OCI-LY7 (cell line): ENCODE measurements around the gene LIPF. TPM values are rescaled to one million over a fixed set of nuclear protein-coding genes. Genes with fewer than 3 reads are reported as not detected.
A peak's percentile ranks its signal among the peaks of the same experiment; 100 is the strongest.

Experiments used
- BruUV-seq: library from RNA; stranded (reverse); fragments of 400-500 nt; replicated peaks from 2 replicates; lab custom pipeline; 2021; lab: Mats Ljungman, UMichigan
- CTCF ChIA-PET: fragments of 300-600 bp; sonication (Branson Sonifier 250); formaldehyde crosslinking; loops from one replicate; lab custom pipeline; 2022; ENCODE audit warnings: antibody characterized with exemption; ENCODE audit not compliant: unreplicated experiment; lab: Charles Lee
- POLR2A ChIA-PET: fragments of 300-600 bp; sonication (Branson Sonifier 250); formaldehyde crosslinking; loops from one replicate; lab custom pipeline; 2022; ENCODE audit warnings: antibody characterized with exemption; lab: Charles Lee
- DNase-seq: peaks from one replicate; pipeline ENCODE4 v3.0.0-alpha.2; 2015; ENCODE audit warnings: low spot score
- H2AFZ ChIP-seq: fragments of 200-600 bp; sonication (generic), shearing (Covaris generic); 2 replicates; pipeline ENCODE4 v1.6.1; 2014; ENCODE audit warnings: mild to moderate bottlenecking, antibody characterized with exemption, low read length, moderate library complexity
- H3K27ac ChIP-seq: fragments of 200-600 bp; sonication (generic); 2 replicates; pipeline ENCODE4 v1.5.1; 2014; ENCODE audit warnings: mixed run types, low read depth, mild to moderate bottlenecking, moderate library complexity, low read length, inconsistent platforms; ENCODE audit not compliant: poor library complexity, severe bottlenecking
- H3K36me3 ChIP-seq: fragments of 200-600 bp; sonication (generic); 2 replicates; pipeline ENCODE4 v1.6.1; 2014; ENCODE audit warnings: mild to moderate bottlenecking, antibody characterized with exemption, low read length, moderate library complexity, mixed read lengths; ENCODE audit not compliant: insufficient read depth
- H3K4me1 ChIP-seq: fragments of 200-600 bp; sonication (generic); 2 replicates; pipeline ENCODE4 v1.5.1; 2014; ENCODE audit warnings: mild to moderate bottlenecking, low read length; ENCODE audit not compliant: insufficient read depth, poor library complexity, severe bottlenecking
- H3K4me2 ChIP-seq: fragments of 200-600 bp; sonication (generic); 2 replicates; pipeline ENCODE4 v1.6.1; 2014; ENCODE audit warnings: mild to moderate bottlenecking, low read length
- H3K4me3 ChIP-seq: fragments of 200-600 bp; sonication (generic); 2 replicates; pipeline ENCODE4 v1.5.1; 2014; ENCODE audit warnings: mild to moderate bottlenecking, low read depth, low read length; ENCODE audit not compliant: poor library complexity, severe bottlenecking
- H3K79me2 ChIP-seq: fragments of 200-600 bp; sonication (generic); 2 replicates; pipeline ENCODE4 v1.6.1; 2016; ENCODE audit warnings: low read depth, mild to moderate bottlenecking, low read length, moderate library complexity, mixed read lengths; ENCODE audit not compliant: insufficient read depth
- H3K9me2 ChIP-seq: fragments of 200-600 bp; sonication (generic); 2 replicates; pipeline ENCODE4 v1.6.1; 2016; ENCODE audit warnings: mild to moderate bottlenecking, low read length, mixed read lengths; ENCODE audit not compliant: insufficient read depth
- H3K9me3 ChIP-seq: fragments of 200-600 bp; sonication (generic); 2 replicates; pipeline ENCODE4 v1.6.1; 2014; ENCODE audit warnings: mild to moderate bottlenecking, mixed run types, low read length, mixed read lengths
- H4K20me1 ChIP-seq: fragments of 200-600 bp; sonication (generic); 2 replicates; pipeline ENCODE4 v1.6.1; 2014; ENCODE audit warnings: mild to moderate bottlenecking, antibody characterized with exemption, low read length, moderate library complexity, mixed read lengths; ENCODE audit not compliant: insufficient read depth
- CTCF ChIP-seq: fragments of 200-600 bp; sonication (generic); conservative IDR thresholded peaks from 2 replicates; pipeline ENCODE4 v1.5.1; 2014; ENCODE audit warnings: mild to moderate bottlenecking, antibody characterized with exemption, low read length, moderate library complexity, mixed read lengths
- EZH2phosphoT487 ChIP-seq: fragments of 200-600 bp; sonication (generic); IDR thresholded peaks from 2 replicates; pipeline ENCODE4 v1.6.1; 2018; ENCODE audit warnings: low read depth, borderline replicate concordance, mild to moderate bottlenecking, mixed run types, antibody characterized with exemption, low read length, moderate library complexity, mixed read lengths
- intact Hi-C: fragments of 100-400 bp; cut with micrococcal nuclease; formaldehyde crosslinking; loops from one replicate; pipeline ENCODE4 v1.10.0; 2022; ENCODE audit not compliant: unreplicated experiment
- total RNA-seq, 2 experiments: library from RNA; depleted of rRNA in 1 of 2; stranded (reverse); fragments of >200 nt in 1 of 2; shearing (Covaris generic) in 1 of 2; gene quantifications; 2 replicates each; pipeline ENCODE4 v1.2.3, GENCODE V29; 2014 to 2022

The LIPF gene
- total RNA-seq, 2 experiments from 2014 or later, result not detected

- H4K20me1 ChIP-seq, result no peaks in the 10 kb centered on the region
- H3K36me3 ChIP-seq, result no peaks in the 10 kb centered on the region
- intact Hi-C loops, result no loop called here
- no peak overlapping the region for H3K4me3 ChIP-seq
- H2AFZ ChIP-seq, result no peak overlapping the region
- H3K79me2 ChIP-seq, result no peaks in the 10 kb centered on the region
- no peaks in the 10 kb centered on the region for H3K9me3 ChIP-seq
- H3K4me2 ChIP-seq, result no peak overlapping the region
- no peaks in the 10 kb centered on the region for H3K9me2 ChIP-seq
- ChIA-PET POLR2A (interaction anchor here (0.7 kb wide), 1 partner anchor 63 kb away, joined by 4 read pairs; no protein-coding TSS in a partner anchor), CTCF (no interaction called here)
- BruUV-seq, result no TSS peak
- H3K4me1 ChIP-seq, result no peaks in the 10 kb centered on the region
- H3K27ac ChIP-seq, result no peak overlapping the region
- no peak for DNase-seq
- no peak for TF ChIP-seq EZH2phosphoT487
Observed at GRCh38 chr10:88680958-88681357, 16.7 kb downstream of the LIPF start.

DNA sequence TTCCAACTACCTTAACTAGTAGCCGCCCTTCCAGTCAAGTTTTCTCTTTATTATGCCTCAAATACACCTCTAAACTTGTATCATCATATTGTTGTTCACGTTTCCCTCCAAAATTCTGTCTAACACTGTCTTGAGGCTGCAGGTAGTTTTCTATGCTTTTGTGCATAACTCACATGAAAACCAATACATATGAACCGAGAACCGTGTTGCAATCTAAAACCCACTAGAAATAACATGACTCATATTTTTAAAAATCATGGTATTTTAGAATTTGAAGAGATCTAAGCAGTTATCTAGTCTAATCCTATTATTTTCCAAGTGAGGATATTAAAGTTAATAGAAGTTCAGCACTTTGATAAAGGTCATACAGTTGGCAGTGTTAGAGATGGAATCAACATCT is 18.2 kb downstream of the LIPF start:
- no peaks in the 10 kb centered on the region for H3K9me2 ChIP-seq
- ChIA-PET CTCF (interaction anchor here (0.6 kb wide), 1 partner anchor 385 kb away, joined by 4 read pairs; no protein-coding TSS in a partner anchor), POLR2A (interaction anchor here (1.1 to 1.2 kb wide), 2 partner anchors 15 to 43 kb away, joined by 3 read pairs; no protein-coding TSS in a partner anchor)
- H3K4me2 ChIP-seq, result no peak overlapping the region
- H3K36me3 ChIP-seq, result no peaks in the 10 kb centered on the region
- H3K4me3 ChIP-seq, result no peak overlapping the region
- TF ChIP-seq CTCF (no peak), EZH2phosphoT487 (no peak)
- intact Hi-C loops, result no loop called here
- H2AFZ ChIP-seq, result no peak overlapping the region
- no peaks in the 10 kb centered on the region for H3K79me2 ChIP-seq
- no peaks in the 10 kb centered on the region for H3K4me1 ChIP-seq
- H3K27ac ChIP-seq, result no peak overlapping the region
- no peaks in the 10 kb centered on the region for H4K20me1 ChIP-seq
- no peaks in the 10 kb centered on the region for H3K9me3 ChIP-seq
- DNase-seq, result no peak
- no TSS peak for BruUV-seq

DNA sequence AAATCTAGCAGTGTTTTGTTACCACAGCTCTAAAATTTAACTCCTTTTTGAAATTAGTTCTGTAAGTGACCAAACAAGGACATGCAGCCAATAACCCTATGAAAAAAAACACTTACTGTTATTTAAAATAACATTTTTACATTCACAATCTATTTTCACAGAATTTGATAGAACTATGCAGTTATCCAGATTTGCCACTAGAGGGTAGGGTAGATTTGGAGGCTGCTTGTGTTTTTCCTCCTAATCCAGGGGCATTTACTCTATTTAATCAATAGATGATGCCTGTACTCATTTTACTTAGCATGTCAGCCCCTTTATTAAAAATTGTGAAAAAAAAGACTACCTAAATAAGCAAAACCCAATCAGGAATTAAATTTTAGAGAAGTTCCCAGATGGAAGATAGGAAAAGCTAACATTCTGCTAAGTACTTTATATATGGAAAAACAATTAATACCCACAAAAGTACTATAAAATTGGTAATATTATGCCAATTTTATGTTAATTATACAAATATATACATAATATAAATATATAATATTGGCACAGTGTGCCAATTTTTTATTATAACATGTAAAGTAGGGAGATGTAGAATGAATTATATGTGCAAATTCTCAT is 23.7 kb downstream of the LIPF start:
- H3K36me3 ChIP-seq, result no peaks in the 10 kb centered on the region
- no TSS peak for BruUV-seq
- peak; percentile 91 for TF ChIP-seq CTCF
- no peak for TF ChIP-seq EZH2phosphoT487

More for the DNA sequence above, 23.7 kb downstream of the LIPF start:
- no peaks in the 10 kb centered on the region for H3K9me3 ChIP-seq
- intact Hi-C loops, result no loop called here
- H3K4me2 ChIP-seq, result no peak overlapping the region
- ChIA-PET CTCF (no interaction called here), POLR2A (interaction anchor here (0.5 to 0.9 kb wide), 2 partner anchors 99 to 1613 kb away, joined by 3 read pairs; no protein-coding TSS in a partner anchor)
- DNase-seq, result peak; percentile 26
- H2AFZ ChIP-seq, result no peak overlapping the region
- no peak overlapping the region for H3K27ac ChIP-seq
- no peak overlapping the region for H3K4me3 ChIP-seq
- H3K4me1 ChIP-seq, result no peaks in the 10 kb centered on the region
- H3K9me2 ChIP-seq, result no peaks in the 10 kb centered on the region
- H4K20me1 ChIP-seq, result no peaks in the 10 kb centered on the region
- H3K79me2 ChIP-seq, result no peaks in the 10 kb centered on the region
